IPS DF 4.7 (cell line): ENCODE data around the gene SEC23B.
A peak's percentile ranks its signal among the peaks of the same experiment; 100 is the strongest.
"Not testable (repeated sequence)": the region's sequence is repeated elsewhere in the genome, so short reads cannot be mapped to it uniquely, and the experiment has no call there.

Experiments used
- DNase-seq: peaks from one replicate; pipeline ENCODE4 v3.0.0-alpha.2; 2013; ENCODE audit warnings: low spot score; ENCODE audit errors: extremely low read depth

SEC23B gene

DNA sequence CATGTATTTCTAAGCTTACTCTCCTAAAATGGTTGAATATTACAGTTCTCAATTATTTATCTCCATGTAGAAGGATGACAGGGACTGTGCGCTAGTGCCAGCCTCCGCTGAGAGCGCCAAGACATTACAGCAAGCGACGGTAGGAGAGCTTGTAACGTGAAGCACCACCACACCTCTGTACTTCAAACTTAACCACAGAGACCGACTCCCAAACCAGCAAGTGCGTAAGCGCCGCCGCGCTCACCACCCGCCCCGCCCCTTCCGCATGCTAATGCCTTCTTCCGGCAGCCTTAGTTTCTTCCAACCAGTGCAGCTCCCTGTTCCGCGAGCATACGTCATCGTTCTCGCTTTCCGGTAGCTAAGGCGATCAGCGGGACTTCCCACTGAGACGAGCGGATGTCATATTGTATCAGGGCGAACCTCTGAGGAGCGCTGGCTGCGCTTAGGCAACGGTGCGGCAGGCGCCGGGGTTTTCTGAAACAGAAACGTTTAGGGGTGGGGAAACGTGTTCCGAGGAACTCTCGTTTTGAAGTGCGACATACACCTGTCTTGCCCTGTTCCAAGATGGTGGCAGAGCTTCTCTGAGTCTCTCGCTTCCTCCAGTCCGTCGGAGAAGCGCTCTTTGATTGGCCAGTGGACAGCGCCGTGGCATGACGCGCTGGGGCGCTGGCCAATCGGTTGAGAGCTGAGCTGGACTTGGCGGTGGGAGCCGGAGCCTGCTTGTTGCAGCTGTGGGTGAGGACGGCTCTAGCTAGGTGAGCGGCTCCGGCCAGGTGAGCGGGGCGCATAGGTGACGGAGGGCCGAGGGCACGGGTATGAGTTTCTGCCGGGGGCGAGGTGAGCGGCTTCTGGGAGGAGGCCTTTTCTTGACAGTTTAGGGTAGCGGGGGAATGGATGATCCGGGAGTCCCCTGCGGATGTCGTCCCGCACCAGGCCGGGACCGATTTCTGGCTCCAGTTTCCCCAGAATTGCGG lies at the start of gene SEC23B:
SEC23B (plus strand) TSS at position 723 of the 974 bp plus-strand sequence. CDS start 2,896 bp downstream, outside the sequence.
- DNase-seq = peak; percentile 95

DNA sequence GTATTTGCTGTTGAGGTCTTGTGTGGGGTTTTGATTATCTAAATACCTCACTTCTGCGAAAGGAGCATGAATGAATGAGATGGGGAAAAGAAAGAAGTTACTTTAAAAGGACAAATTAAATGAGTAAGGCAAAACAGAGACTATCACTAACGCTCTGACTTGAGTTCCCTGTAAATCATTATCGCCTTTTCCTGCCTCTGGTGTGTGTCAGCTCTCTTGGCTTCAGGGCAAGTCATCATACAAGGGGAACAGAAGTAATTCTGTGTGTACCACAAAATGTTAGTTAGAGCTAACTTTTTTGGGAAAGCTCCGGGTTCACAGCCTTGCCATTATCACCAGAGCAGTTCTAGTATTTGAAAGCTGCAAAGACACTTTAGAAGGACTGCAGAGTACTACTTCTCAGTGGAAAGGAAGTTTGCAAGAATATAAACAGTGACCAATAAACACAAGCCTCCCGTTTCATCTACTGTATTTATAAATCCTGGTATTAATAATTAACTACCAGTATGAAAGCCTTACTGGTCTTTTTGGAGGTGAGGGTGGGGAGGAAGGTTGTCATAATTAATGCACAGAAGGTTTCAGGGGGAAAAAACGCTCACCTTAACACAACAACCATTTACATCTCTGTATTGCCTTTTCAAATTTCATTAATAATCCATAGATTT lies 42.1 kb upstream of the SEC23B start:
- DNase-seq = no peak

DNA sequence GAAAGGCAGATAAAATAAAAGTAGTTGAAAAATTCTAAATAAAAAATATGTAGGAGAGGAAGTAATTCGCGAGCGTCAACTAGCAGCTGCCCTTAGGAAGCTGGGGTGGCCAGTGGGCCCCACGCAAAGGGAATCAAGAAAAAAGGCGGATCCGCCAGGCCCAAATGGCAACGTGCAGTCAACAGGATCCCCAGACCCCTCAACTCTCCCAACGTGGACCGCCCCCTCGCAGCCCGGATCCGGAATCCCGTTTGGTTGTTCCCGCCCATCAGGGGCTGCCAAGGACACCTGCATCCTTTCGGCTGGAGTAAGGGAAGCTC lies 41.2 kb upstream of the SEC23B start:
- DNase-seq = peak; percentile 30

DNA sequence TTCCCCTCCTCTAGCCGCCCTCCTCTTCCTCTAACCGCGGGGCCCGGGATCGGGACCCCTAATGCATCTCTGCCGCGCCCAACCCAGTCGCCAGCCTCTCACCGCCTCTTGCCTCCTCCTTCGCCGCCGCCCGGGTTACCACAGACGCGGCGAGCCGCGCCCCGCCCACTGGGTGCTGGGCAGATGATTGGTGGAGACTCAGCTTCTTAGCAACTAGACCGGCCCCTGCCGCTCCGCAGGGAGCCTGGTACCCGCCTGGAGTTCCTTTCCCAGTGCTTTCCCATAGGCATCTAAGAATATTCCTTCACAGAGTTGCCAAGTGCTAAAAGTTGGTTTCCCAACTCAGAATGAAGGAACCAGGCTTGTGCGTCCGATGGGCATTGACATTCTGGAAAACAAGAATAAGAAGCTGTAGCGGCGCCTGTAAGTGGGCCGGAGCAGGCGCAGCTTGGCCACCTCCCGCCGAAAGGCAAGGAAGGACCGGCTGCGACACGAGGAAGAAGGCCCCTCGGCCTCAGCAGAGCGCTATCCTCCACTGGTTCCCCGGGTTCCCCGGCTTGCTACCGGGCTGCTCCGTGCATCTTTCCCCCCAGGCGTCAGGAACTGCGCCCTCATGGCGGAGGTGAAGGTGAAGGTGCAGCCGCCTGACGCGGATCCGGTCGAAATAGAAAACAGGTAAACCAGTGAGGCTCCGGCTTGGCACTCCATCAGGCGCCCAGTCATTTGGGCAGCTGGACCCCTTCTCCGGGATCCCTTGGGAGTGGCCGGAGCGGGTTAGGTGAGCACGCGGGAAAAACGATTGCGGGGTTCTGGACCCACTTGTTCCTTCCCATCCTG lies 40.6 kb upstream of the SEC23B start, which contains the start of the genes DZANK1 and POLR3F:
DZANK1 (minus strand) TSS at position 137 of the 837 bp plus-strand sequence. CDS start 1,672 bp downstream, outside the sequence.
POLR3F (plus strand) TSS at position 497 of the 837 bp plus-strand sequence; CDS start at position 614, 117 bp downstream.
- DNase-seq = peak; percentile 89

DNA sequence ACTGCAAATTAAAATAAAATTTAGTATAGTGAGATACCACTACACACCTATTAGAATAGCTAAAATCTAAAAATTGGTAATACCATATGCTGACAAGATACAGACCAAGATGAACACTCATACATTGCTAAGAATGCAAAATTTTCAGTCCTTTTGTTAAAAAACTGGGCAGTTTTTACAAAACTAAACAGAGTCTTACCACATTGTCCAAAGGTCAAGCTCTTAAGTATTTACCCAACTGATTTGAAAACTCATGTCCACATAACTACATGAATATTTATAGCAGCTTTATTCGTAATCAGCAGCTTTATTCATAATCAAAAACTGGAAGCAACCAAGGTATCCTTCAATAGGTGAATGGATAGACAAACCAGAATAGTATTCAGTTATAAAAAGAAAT lies 30.5 kb upstream of the SEC23B start:
- no peak for DNase-seq

DNA sequence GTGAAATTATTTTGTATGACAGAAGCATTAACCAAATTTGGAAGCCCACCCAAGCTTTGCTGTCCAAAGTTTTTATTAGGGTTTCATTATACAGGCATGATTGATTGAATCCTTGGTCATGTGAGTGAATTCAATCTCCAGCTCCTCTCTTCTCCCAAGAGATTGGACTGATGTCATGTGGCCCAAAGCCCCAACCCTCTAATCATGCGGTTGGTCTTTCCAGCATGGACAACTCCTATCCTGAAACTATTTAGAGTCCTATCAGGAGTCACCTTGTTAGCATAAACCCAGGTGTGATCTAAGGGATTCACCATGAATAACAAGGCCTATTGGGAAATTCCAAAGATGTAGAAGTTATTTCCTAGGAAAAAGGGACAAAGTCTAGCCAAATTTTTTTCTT lies 29.9 kb upstream of the SEC23B start:
- no peak for DNase-seq

DNA sequence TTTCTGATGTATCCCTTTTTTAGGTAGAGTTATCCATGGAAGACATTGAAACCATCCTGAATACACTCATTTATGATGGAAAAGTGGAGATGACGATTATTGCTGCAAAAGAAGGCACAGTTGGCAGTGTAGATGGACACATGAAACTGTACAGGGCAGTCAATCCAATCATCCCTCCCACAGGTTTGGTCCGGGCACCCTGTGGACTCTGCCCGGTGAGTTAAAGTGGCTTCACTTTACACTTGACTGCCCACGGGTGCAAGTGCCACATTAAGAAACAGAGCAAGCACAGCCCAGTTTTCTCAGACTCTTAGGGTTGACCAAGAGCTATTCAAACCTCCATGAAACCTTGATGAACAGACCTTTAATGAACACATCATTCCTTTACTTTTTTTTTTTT lies 26.1 kb upstream of the SEC23B start:
- DNase-seq = no peak

DNA sequence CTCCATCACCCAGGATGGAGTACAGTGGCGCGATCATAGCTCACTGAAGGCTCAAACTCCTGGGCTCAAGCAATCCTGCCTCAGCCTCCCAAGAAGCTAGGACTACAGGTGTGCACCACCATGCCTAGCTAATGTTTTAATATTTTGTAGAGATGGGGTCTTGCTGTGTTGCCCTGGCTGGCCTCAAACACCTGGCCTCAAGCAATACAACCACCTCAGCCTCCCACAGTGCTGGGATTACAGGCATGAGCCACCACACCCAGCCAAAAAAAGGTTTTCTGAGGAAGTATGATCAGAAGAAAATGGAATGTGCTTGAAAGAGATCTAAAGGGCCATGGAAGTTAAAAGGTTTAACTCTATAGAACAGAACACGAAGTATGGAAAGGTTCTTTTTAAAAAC lies 19.4 kb upstream of the SEC23B start:
- no peak for DNase-seq

DNA sequence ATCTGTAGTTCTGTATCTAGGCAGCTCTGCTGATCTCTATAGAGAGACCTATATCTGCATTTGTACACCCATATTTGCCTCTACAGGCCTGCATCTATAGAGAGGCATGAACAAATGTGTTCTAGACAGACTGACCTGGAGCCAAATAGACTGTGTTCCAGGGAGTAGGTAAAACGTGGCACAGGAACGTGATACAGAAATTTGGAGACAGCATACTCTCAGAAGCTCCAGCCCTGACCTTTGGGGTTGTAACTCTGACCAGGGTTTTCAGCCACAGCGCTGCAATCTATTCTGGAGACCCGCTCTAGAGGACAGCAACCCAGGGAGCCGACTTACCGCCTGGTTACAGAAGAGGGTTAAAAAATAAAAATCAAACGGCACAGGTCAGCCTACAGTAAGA lies 11.7 kb upstream of the SEC23B start:
- no peak for DNase-seq

DNA sequence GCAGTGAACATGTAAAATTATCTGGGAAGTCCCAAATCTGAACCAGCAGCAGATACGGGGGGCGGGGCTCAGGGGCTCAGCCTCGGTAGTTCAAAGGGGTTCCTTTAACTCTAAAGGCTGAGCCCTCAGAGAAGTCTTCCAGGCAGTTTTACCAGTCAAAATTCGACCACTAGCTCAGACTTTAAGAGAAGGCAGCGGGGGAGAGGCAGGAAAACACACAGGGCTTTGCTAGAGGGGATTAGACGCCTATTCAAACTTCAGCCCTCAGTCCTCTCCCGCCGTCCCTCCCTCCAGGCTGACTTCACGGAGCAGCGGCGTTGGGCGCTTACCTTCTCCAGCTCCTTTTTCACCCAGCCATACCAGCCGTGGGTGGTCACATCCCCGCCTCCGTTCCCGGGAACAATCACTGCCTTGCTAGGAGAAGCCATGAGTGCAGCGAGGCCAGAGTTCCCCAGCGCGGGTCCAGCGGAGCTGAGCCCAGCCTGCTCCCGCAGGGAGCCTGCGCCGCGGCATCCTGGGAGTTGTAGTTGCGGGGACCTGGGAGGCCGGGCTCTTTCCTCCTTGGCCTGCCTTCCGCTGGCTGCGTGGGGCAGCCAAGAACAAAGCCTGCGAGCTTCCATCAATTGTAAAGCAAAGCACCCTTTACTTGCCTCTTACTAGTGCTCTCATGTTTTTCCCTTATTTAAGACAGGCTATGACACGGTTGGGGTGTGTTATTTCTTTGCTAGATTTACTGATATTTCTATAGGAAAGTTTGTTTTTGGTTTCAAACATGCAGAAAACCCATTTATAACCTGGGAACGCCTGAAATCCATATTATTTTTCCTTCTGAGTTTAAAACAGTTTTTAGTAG lies 10.8 kb upstream of the SEC23B start, which contains the start of gene RBBP9:
RBBP9 (minus strand) TSS at position 486 of the 853 bp plus-strand sequence; CDS start at position 428, 58 bp downstream.
- DNase-seq = peak; percentile 56

DNA sequence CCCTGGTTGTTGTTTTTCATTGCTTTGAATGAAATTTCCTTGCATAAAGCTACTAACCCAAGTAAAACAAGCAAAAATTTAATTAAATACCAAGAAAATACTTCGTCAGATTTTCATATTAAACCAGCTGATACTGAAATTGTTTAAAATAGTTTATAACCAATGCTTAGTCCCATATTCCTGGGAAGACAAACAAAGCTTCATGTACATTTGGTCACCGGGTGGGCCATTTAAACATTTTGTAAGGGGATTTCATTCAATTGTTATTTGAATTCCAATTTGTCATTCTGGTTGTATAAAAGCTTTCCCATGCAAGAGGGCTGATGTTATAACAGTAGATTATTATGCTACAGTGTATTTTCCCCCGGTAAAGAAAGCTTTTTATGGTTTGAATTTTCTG lies 10.1 kb upstream of the SEC23B start:
- DNase-seq = no peak

DNA sequence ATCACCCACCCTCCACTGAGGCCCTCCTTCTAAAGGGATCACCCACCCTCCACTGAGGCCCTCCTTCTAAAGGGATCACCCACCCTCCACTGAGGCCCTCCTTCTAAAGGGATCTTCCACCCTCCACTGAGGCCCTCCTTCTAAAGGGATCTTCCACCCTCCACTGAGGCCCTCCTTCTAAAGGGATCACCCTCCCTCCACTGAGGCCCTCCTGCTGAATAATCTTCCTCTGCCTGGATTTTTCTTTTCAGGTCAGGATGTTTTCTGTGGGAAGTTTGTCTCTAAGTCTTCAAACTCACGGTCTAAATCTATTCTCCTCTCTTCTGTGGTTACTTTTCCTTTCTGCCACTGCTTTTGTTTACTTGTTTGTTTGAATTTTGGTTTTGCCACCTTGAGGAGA lies 6.1 kb upstream of the SEC23B start:
- DNase-seq = not testable (repeated sequence)

DNA sequence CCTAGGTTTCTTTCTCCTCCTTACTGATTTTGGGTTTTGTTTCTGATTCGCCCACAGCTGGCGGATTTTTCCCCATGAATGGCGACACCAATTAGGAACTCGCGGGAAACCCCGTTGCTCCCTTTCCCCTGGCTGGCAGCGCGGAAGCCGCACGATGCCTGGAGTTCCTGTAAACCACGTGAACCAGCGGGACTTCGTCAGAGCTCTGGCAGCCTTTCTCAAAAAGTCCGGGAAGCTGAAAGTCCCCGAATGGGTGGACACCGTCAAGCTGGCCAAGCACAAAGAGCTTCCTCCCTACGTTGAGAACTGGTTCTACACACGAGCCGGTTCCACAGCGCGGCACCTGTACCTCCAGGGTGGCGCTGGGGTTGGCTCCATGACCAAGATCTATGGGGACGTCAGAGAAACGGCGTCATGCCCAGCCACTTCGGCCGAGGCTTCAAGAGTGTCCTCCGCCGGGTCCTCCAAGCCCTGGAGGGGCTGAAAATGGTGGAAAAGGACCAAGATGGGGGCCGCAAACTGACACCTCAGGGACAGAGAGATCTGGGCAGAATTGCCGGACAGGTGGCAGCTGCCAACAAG lies 3.2 kb upstream of the SEC23B start:
- DNase-seq = no peak

DNA sequence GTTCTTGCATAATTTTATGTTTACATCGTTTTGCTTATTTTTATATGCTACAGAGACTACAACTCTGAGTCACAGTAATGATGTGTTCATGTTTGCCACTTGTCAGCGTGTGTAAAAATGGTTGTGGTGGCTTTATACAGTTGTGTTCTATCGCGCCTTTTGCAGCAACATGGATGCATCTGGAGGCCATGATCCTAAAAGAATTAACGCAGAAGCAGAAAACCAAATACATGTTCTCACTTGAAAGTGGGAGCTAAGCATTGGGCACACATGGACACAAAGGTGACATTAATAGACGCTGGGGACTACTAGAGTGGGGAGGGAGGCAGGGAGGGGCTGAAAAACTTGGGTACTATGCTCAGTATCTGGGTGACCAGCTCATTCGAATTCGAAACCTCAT lies 996 bp upstream of the SEC23B start:
- no peak for DNase-seq

DNA sequence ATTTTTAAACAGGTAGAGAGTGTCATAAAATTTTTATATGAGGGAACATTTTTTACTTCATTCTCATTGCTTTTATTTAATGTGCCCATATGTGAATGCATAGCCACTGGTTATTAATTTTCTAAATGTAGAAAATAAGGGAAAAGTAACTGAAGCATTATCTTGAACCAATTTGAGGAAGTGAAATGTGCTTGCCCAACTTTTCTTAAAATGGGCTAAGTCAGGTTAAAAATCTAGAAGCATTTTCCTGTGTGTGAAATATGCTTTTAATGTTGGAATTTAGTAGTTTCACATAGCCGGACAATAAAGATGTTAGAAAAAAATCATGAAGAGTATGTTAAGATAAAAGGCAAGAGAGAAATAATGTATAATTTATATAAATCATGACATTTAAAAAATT lies 3.8 kb downstream of the SEC23B start:
- DNase-seq = no peak

DNA sequence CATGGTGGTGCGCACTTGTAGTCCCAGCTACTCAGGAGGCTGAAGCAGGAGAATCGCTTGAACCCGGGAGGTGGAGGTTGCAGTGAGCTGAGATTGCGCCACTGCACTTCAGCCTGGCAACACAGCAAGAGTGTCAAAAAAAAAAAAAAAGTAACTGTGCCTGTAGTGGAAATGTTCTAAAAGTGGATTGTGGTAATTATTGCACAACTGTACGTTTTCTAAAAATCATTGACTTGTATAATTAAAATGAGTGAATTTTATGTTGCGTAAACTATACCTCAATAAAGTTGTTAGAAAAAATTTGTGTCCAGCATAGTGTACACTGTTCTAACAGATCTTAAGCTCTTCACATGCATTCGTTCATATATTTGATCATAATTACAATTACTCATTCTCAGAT lies 5.5 kb downstream of the SEC23B start:
- DNase-seq = no peak

DNA sequence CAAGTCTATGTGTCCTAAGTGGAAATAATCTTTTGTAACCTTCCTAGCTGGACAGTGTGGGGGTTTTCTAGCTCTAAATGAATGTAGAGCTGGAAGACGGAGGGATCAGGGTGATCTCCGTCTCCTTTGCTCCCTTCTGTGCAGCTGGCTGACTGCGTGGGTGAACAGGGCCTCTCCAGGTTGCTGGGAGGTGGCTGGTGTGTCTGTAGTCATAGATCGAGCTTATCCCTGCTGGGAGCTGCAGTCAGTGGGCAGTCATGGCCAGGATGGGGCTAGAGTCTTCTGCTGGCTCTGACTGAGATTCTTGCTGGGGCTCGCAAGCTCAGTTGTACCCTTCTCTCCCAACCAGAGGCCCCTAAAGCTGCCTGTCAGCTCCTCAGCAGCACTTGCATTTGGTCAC lies 6.4 kb downstream of the SEC23B start:
- no peak for DNase-seq

DNA sequence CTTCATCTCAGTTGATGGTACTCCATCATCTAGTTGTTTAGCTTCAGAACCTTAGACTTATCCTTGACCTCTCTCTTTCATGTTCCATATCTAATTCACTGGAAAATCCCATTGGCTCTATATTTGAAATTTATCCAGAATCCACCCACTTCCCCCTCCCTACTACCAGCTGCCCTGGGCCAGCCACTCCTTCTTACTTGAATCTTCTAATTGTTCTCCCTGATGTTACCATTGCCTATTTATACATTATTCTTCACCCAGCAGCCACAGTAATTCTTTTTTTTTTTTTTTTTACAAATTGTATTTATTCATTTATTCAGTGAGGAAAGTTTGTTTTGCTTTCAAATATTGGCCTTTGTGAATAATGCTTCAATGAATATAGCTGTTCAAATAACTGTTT lies 8.2 kb downstream of the SEC23B start:
- no peak for DNase-seq

DNA sequence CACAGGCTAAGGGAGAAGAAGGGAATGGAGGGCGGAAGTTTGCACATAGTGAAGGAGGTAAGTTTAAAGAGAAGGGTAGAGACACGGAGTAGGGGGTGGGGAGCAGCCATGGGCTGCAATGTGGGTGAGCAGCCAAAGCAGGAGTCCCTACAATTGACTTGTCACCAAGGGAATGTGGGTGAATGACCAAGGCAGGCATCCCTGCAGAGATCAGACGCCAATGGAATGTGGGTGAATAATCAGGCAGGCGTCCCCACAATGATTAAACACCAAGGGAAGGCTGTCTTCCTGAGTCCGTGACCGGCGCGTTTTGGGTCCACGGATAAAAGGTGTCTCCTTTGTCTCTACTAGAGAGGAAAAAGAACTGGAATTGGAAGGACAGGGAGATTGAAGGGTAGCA lies 14.3 kb downstream of the SEC23B start:
- not testable (repeated sequence) for DNase-seq

DNA sequence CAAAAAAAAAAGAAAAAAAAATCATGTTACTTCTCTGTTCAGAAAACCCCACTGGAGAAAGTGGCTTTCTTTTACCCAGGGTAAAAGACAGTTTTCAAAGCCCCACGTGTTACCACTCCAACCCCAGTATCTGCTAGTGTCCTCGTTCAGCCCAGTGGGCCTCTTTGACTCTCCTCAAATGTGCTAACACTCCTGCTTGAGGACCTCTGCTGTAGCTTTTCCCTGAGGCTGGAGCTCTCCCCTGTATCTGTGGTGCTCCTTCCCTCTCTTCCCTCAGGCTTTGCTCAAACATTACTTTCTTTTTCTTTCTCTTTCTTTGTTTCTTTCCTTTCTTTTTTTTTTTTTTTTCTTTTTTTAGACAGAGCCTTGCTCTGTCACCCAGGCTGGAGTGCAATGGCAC lies 15.3 kb downstream of the SEC23B start:
- DNase-seq = no peak
